ENCODE results near the gene ADCY5.

ADCY5 gene

GRCh38 chr3:123236902-123237301 is 212.0 kb downstream of the ADCY5 start:
- no peak for DNase-seq
